Upper lobe of left lung (tissue), 4 donors: Measurements from ENCODE around the gene TMEM165.

ENCODE experiments used
- EP300 ChIP-seq, 4 donors: sonication (generic); formaldehyde crosslinking; IDR thresholded peaks; one replicate each; pipeline ENCODE4 v1.5.1; 2017; ENCODE audit warnings: antibody characterized with exemption in 4 of 4, control low read depth in 2 of 4
- POLR2A ChIP-seq, 4 donors: fragments of 450-650 bp; IDR thresholded peaks; one replicate each; pipeline ENCODE4 v1.5.1; 2016 to 2017; ENCODE audit warnings: antibody characterized with exemption in 4 of 4, mild to moderate bottlenecking in 2 of 4
- POLR2AphosphoS5 ChIP-seq, 2 donors: sonication (generic); formaldehyde crosslinking; IDR thresholded peaks; one replicate each; pipeline ENCODE4 v1.5.1; 2017; ENCODE audit warnings: antibody characterized with exemption in 2 of 2
- TF ChIP-seq, protein P1 (sequence below), 6 experiments: fragments of 450-650 bp in 4 of 6; fragments of 200-600 bp in 2 of 6; sonication (generic) in 2 of 6; IDR thresholded peaks; one replicate each; pipeline ENCODE4 v1.5.1; 2016 to 2019; ENCODE audit warnings: antibody characterized with exemption in 6 of 6

DNA sequence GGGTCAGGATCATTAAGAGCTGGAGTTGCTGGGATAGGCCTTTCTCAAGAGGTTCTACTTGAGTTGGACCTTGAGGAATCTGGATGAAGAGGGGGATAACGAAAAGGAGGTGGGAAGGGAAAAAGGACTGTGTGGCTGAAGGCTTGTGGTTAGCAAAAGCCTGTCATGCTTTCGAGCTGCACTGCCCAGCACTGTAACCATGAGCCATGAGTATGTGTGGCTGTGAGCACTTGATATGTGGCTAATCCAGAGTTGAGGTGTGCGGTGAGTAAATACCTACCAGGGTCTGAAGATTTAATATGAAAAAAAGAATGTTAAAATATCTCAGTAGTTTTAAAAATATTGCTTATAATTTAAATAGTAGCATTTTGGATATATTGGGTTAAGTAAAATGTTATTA is 11.4 kb downstream of the TMEM165 start:
- no peak for TF ChIP-seq POLR2AphosphoS5 (IDR thresholded peaks at IDR 0.05)
- TF ChIP-seq, protein P1, sequence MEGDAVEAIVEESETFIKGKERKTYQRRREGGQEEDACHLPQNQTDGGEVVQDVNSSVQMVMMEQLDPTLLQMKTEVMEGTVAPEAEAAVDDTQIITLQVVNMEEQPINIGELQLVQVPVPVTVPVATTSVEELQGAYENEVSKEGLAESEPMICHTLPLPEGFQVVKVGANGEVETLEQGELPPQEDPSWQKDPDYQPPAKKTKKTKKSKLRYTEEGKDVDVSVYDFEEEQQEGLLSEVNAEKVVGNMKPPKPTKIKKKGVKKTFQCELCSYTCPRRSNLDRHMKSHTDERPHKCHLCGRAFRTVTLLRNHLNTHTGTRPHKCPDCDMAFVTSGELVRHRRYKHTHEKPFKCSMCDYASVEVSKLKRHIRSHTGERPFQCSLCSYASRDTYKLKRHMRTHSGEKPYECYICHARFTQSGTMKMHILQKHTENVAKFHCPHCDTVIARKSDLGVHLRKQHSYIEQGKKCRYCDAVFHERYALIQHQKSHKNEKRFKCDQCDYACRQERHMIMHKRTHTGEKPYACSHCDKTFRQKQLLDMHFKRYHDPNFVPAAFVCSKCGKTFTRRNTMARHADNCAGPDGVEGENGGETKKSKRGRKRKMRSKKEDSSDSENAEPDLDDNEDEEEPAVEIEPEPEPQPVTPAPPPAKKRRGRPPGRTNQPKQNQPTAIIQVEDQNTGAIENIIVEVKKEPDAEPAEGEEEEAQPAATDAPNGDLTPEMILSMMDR (IDR thresholded peaks at IDR 0.05): no peak
- TF ChIP-seq EP300 (IDR thresholded peaks at IDR 0.05): no peak
- TF ChIP-seq POLR2A (IDR thresholded peaks at IDR 0.05): no peak
